H9 (cell line): ENCODE results near the gene FAT3. TPM values are rescaled to one million over a fixed set of nuclear protein-coding genes. Genes with fewer than 3 reads are reported as not detected.

Experiments
- DNase-seq: peaks from one replicate; pipeline ENCODE4 v3.0.0-alpha.2; 2017
- H2AFZ ChIP-seq: one replicate; pipeline ENCODE4 v1.6.1; 2013; ENCODE audit warnings: mild to moderate bottlenecking, low read length, control low read depth, moderate library complexity
- H2AK5ac ChIP-seq: 2 replicates; pipeline ENCODE4 v1.6.1; 2013; ENCODE audit warnings: low read length, control low read depth, mixed read lengths; ENCODE audit not compliant: insufficient read length
- H2BK120ac ChIP-seq: one replicate; pipeline ENCODE4 v1.6.1; 2013; ENCODE audit warnings: low read depth, mild to moderate bottlenecking, low read length, control low read depth, inconsistent platforms; ENCODE audit not compliant: poor library complexity, severe bottlenecking
- H2BK12ac ChIP-seq: 2 replicates; pipeline ENCODE4 v1.6.1; 2013; ENCODE audit warnings: low read length, control low read depth, mixed read lengths, low read depth; ENCODE audit not compliant: insufficient read length
- H2BK15ac ChIP-seq: 2 replicates; pipeline ENCODE4 v1.6.1; 2013; ENCODE audit warnings: low read depth, low read length, control low read depth
- H2BK20ac ChIP-seq: one replicate; pipeline ENCODE4 v1.6.1; 2013; ENCODE audit warnings: low read depth, mild to moderate bottlenecking, low read length, control low read depth, inconsistent platforms; ENCODE audit not compliant: poor library complexity, severe bottlenecking
- H2BK5ac ChIP-seq: 2 replicates; pipeline ENCODE4 v1.6.1; 2013; ENCODE audit warnings: low read length, control low read depth, mixed read lengths; ENCODE audit not compliant: insufficient read length
- H3K14ac ChIP-seq: 2 replicates; pipeline ENCODE4 v1.6.1; 2013; ENCODE audit warnings: low read length, control low read depth; ENCODE audit not compliant: insufficient read depth
- H3K18ac ChIP-seq: 2 replicates; pipeline ENCODE4 v1.6.1; 2013; ENCODE audit warnings: low read depth, mild to moderate bottlenecking, mixed read lengths, low read length, control low read depth; ENCODE audit not compliant: insufficient read length
- H3K23ac ChIP-seq: 2 replicates; pipeline ENCODE4 v1.6.1; 2013; ENCODE audit warnings: low read length, control low read depth, mixed read lengths, low read depth; ENCODE audit not compliant: insufficient read length
- H3K23me2 ChIP-seq: 2 replicates; pipeline ENCODE4 v1.6.1; 2013; ENCODE audit warnings: low read depth, mild to moderate bottlenecking, mixed read lengths, low read length, control low read depth; ENCODE audit not compliant: insufficient read length, poor library complexity, severe bottlenecking
- H3K27ac ChIP-seq: 2 replicates; pipeline ENCODE4 v1.5.1; 2013; ENCODE audit warnings: low read length, control low read depth, mixed read lengths, low read depth; ENCODE audit not compliant: insufficient read length
- H3K27me3 ChIP-seq: 2 replicates; pipeline ENCODE4 v1.6.1; 2013; ENCODE audit warnings: low read length, control low read depth, inconsistent platforms; ENCODE audit not compliant: insufficient read depth
- H3K4ac ChIP-seq: 2 replicates; pipeline ENCODE4 v1.6.1; 2013; ENCODE audit warnings: low read depth, mild to moderate bottlenecking, control low read depth, inconsistent platforms, low read length, moderate library complexity
- H3K4me1 ChIP-seq: 2 replicates; pipeline ENCODE4 v1.6.1; 2013; ENCODE audit warnings: low read length, control low read depth, inconsistent platforms; ENCODE audit not compliant: insufficient read depth
- H3K4me2 ChIP-seq: 2 replicates; pipeline ENCODE4 v1.6.1; 2013; ENCODE audit warnings: low read length, control low read depth, mixed read lengths; ENCODE audit not compliant: insufficient read length, insufficient read depth
- H3K56ac ChIP-seq: 2 replicates; pipeline ENCODE4 v1.6.1; 2013; ENCODE audit warnings: low read depth, mild to moderate bottlenecking, mixed read lengths, low read length, control low read depth; ENCODE audit not compliant: insufficient read length
- H3K79me1 ChIP-seq: 2 replicates; pipeline ENCODE4 v1.6.1; 2013; ENCODE audit warnings: low read depth, mild to moderate bottlenecking, moderate library complexity, low read length, control low read depth, inconsistent platforms; ENCODE audit not compliant: insufficient read depth, poor library complexity, severe bottlenecking
- H3K79me2 ChIP-seq: 2 replicates; pipeline ENCODE4 v1.6.1; 2013; ENCODE audit warnings: low read length, control low read depth, inconsistent platforms; ENCODE audit not compliant: insufficient read depth
- H3K9ac ChIP-seq: 2 replicates; pipeline ENCODE4 v1.6.1; 2013; ENCODE audit warnings: low read length, control low read depth, mixed read lengths; ENCODE audit not compliant: insufficient read length; ENCODE audit errors: extremely low read depth
- H3K9me3 ChIP-seq: one replicate; pipeline ENCODE4 v1.6.1; 2013; ENCODE audit warnings: low read depth, low read length, inconsistent platforms; ENCODE audit not compliant: control insufficient read depth
- H3T11ph ChIP-seq: one replicate; pipeline ENCODE4 v1.6.1; 2013; ENCODE audit warnings: mild to moderate bottlenecking, low read length, control low read depth, inconsistent platforms
- H4K20me1 ChIP-seq: one replicate; pipeline ENCODE4 v1.6.1; 2013; ENCODE audit not compliant: control insufficient read depth, insufficient read length, insufficient read depth
- H4K5ac ChIP-seq: 2 replicates; pipeline ENCODE4 v1.6.1; 2013; ENCODE audit warnings: low read depth, mild to moderate bottlenecking, mixed read lengths, low read length, control low read depth; ENCODE audit not compliant: insufficient read length
- H4K8ac ChIP-seq: replicated peaks from 2 replicates; pipeline ENCODE4 v1.6.1; 2013; ENCODE audit warnings: low read length, control low read depth, mixed read lengths, low read depth; ENCODE audit not compliant: insufficient read length
- H4K91ac ChIP-seq: 2 replicates; pipeline ENCODE4 v1.6.1; 2013; ENCODE audit warnings: low read depth, mild to moderate bottlenecking, moderate library complexity, mixed read lengths, low read length, control low read depth; ENCODE audit not compliant: insufficient read length
- H3K27ac Mint-ChIP-seq, 3 experiments: 2 replicates in 2 of 3; 3 replicates in 1 of 3; pipeline ENCODE4 v1.8.0; 2020 to 2021; ENCODE audit warnings: mixed read lengths in 3 of 3, mild to moderate bottlenecking in 1 of 3, moderate library complexity in 1 of 3
- H3K27me3 Mint-ChIP-seq: 2 replicates; pipeline ENCODE4 v1.8.0; 2021; ENCODE audit warnings: low read depth, mild to moderate bottlenecking, moderate library complexity, mixed read lengths
- H3K36me3 Mint-ChIP-seq, 3 experiments: 2 replicates in 2 of 3; 3 replicates in 1 of 3; pipeline ENCODE4 v1.8.0; 2020 to 2021; ENCODE audit warnings: low read depth in 3 of 3, mixed read lengths in 3 of 3; ENCODE audit not compliant: insufficient read depth in 1 of 3
- H3K4me1 Mint-ChIP-seq, 2 experiments: 2 replicates each; pipeline ENCODE4 v1.8.0; 2020; ENCODE audit warnings: mixed read lengths in 2 of 2
- H3K4me3 Mint-ChIP-seq, 2 experiments: 2 replicates in 1 of 2; 3 replicates in 1 of 2; pipeline ENCODE4 v1.8.0; 2020 to 2021; ENCODE audit warnings: mild to moderate bottlenecking in 2 of 2, mixed read lengths in 2 of 2, moderate library complexity in 1 of 2
- H3K9me3 Mint-ChIP-seq, 2 experiments: 2 replicates in 1 of 2; 3 replicates in 1 of 2; pipeline ENCODE4 v1.8.0; 2020; ENCODE audit warnings: mild to moderate bottlenecking in 2 of 2, mixed read lengths in 2 of 2, moderate library complexity in 1 of 2
- total RNA-seq: library from RNA; stranded (reverse); gene quantifications from 2 replicates; pipeline ENCODE4 v1.2.1, GENCODE V29; 2021
- TF ChIP-seq, protein P1 (sequence below): fragments of 200-600 bp; sonication (generic); conservative IDR thresholded peaks from 3 replicates; pipeline ENCODE4 v1.8.0; 2021; ENCODE audit warnings: antibody characterized with exemption, mild to moderate bottlenecking

Gene FAT3
- total RNA-seq, 1 experiment from 2014 or later: 19.1 TPM

DNA sequence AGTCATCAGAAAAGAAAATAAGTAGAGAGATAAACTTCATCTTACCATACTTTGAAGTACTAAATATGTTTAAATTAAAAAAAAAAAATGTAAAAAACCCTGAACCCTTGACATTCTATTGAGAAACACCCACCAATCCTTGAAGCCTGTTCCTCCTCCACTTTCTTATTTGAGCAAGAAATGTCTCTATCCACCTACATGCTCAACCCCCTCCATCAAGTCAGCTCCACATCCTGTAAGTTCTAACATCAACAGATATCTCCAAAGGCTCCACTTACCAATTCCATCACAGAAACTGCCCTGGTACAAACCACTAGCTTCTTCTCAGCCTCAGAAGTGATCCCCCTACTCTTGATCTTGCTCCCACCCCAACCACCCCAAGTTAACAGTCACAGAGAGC is 32.5 kb upstream of the FAT3 start:
- H2AFZ ChIP-seq: no peak overlapping the region
- H3K9me3 ChIP-seq: no peaks in the 10 kb centered on the region
- Mint-ChIP-seq H3K4me3 (no peak overlapping the region), H3K27ac (no peak overlapping the region), H3K9me3 (no peaks in the 10 kb centered on the region), H3K36me3 (no peaks in the 10 kb centered on the region), H3K27me3 (no peaks in the 10 kb centered on the region), H3K4me1 (peaks cover 4 to 7% of the 10 kb centered on the region in 2 experiments)
- H4K5ac ChIP-seq: no peak overlapping the region
- DNase-seq: no peak
- H2BK120ac ChIP-seq: no peak overlapping the region
- H2BK15ac ChIP-seq: no peak overlapping the region
- H3K27me3 ChIP-seq: no peaks in the 10 kb centered on the region
- H3K9ac ChIP-seq: no peak overlapping the region
- no peaks in the 10 kb centered on the region for H3K79me2 ChIP-seq
- H4K20me1 ChIP-seq: no peaks in the 10 kb centered on the region
- no peak overlapping the region for H3K27ac ChIP-seq
- no peaks in the 10 kb centered on the region for H3K4me1 ChIP-seq
- H3K4me2 ChIP-seq: no peak overlapping the region
- H2BK5ac ChIP-seq: no peak overlapping the region
- TF ChIP-seq, protein P1, sequence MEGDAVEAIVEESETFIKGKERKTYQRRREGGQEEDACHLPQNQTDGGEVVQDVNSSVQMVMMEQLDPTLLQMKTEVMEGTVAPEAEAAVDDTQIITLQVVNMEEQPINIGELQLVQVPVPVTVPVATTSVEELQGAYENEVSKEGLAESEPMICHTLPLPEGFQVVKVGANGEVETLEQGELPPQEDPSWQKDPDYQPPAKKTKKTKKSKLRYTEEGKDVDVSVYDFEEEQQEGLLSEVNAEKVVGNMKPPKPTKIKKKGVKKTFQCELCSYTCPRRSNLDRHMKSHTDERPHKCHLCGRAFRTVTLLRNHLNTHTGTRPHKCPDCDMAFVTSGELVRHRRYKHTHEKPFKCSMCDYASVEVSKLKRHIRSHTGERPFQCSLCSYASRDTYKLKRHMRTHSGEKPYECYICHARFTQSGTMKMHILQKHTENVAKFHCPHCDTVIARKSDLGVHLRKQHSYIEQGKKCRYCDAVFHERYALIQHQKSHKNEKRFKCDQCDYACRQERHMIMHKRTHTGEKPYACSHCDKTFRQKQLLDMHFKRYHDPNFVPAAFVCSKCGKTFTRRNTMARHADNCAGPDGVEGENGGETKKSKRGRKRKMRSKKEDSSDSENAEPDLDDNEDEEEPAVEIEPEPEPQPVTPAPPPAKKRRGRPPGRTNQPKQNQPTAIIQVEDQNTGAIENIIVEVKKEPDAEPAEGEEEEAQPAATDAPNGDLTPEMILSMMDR: no peak
- no peak overlapping the region for H3T11ph ChIP-seq
- H3K4ac ChIP-seq: no peak overlapping the region
- peaks cover 2% of the 10 kb centered on the region for H3K23me2 ChIP-seq
- H3K18ac ChIP-seq: no peak overlapping the region
- no peak overlapping the region for H3K56ac ChIP-seq
- no peak overlapping the region for H2BK12ac ChIP-seq
- no peak overlapping the region for H2BK20ac ChIP-seq
- H4K8ac ChIP-seq: no peak overlapping the region
- H2AK5ac ChIP-seq: no peak overlapping the region
- H3K23ac ChIP-seq: no peak overlapping the region
- H3K79me1 ChIP-seq: no peaks in the 10 kb centered on the region
- no peak overlapping the region for H4K91ac ChIP-seq
- no peak overlapping the region for H3K14ac ChIP-seq
